HEK293 (cell line): ENCODE results near the gene POLR3A.

ENCODE experiments used
- CTCF ChIA-PET: fragments of 350-600 bp; formaldehyde crosslinking; extraction: SDS; loops from one replicate; lab custom pipeline; 2021; ENCODE audit warnings: antibody characterized with exemption; lab: Yijun Ruan, JAX
- POLR2A ChIA-PET: fragments of 300-600 bp; formaldehyde crosslinking; extraction: SDS; loops from one replicate; lab custom pipeline; 2020; ENCODE audit warnings: antibody characterized with exemption, inconsistent platforms; lab: Yijun Ruan, JAX
- H3K27ac ChIP-seq: fragments of 200-500 bp; sonication (Bioruptor generic); 2 replicates; pipeline ENCODE4 v1.5.1; 2014; ENCODE audit warnings: low read depth, low read length, control low read depth, inconsistent platforms; ENCODE audit errors: extremely low read depth
- H3K36me3 ChIP-seq, 2 experiments: fragments of 200-500 bp in 1 of 2; sonication (Bioruptor generic) in 1 of 2; 1 replicate in 1 of 2; 2 replicates in 1 of 2; pipeline ENCODE4 v1.5.1; 2014 to 2017; ENCODE audit warnings: inconsistent platforms in 2 of 2, low read length in 2 of 2; ENCODE audit not compliant: control insufficient read depth in 2 of 2, insufficient read depth in 1 of 2
- H3K4me1 ChIP-seq: fragments of 200-500 bp; sonication (Bioruptor generic); 2 replicates; pipeline ENCODE4 v1.5.1; 2014; ENCODE audit warnings: mild to moderate bottlenecking, low read length, inconsistent platforms; ENCODE audit not compliant: control insufficient read depth, insufficient read depth
- H3K4me3 ChIP-seq: 2 replicates; pipeline ENCODE4 v1.5.1; 2011; ENCODE audit warnings: low read depth, mild to moderate bottlenecking, control low read depth, low read length, moderate library complexity
- H3K9me3 ChIP-seq: fragments of 200-500 bp; sonication (Bioruptor generic); 2 replicates; pipeline ENCODE4 v1.5.1; 2014; ENCODE audit warnings: low read depth, low read length, inconsistent platforms; ENCODE audit not compliant: control insufficient read depth, insufficient read depth
- BCL11A ChIP-seq: fragments of 450-650 bp; formaldehyde crosslinking; IDR thresholded peaks from 2 replicates; pipeline ENCODE4 v1.5.1; 2016; ENCODE audit warnings: low read depth, missing biosample characterization, missing genetic modification characterization
- GLIS1 ChIP-seq: fragments of 450-650 bp; formaldehyde crosslinking; IDR thresholded peaks from 2 replicates; pipeline ENCODE4 v1.5.1; 2016; ENCODE audit warnings: missing biosample characterization, missing genetic modification characterization
- KLF8 ChIP-seq: fragments of 450-650 bp; formaldehyde crosslinking; IDR thresholded peaks from 2 replicates; pipeline ENCODE4 v1.5.1; 2016; ENCODE audit warnings: missing biosample characterization, missing genetic modification characterization
- MYNN ChIP-seq: fragments of 450-650 bp; formaldehyde crosslinking; IDR thresholded peaks from 2 replicates; pipeline ENCODE4 v1.5.1; 2016; ENCODE audit warnings: missing biosample characterization, missing genetic modification characterization, borderline replicate concordance
- SP7 ChIP-seq: fragments of 450-650 bp; formaldehyde crosslinking; IDR thresholded peaks from 2 replicates; pipeline ENCODE4 v1.5.1; 2016; ENCODE audit warnings: missing biosample characterization, missing genetic modification characterization
- ZBTB1 ChIP-seq: fragments of 450-650 bp; formaldehyde crosslinking; IDR thresholded peaks from 2 replicates; pipeline ENCODE4 v1.5.1; 2016; ENCODE audit warnings: missing biosample characterization, missing genetic modification characterization
- ZBTB20 ChIP-seq: fragments of 450-650 bp; formaldehyde crosslinking; IDR thresholded peaks from 2 replicates; pipeline ENCODE4 v1.5.1; 2016; ENCODE audit warnings: missing biosample characterization, missing genetic modification characterization
- ZNF112 ChIP-seq: fragments of 450-650 bp; formaldehyde crosslinking; IDR thresholded peaks from 2 replicates; pipeline ENCODE4 v1.5.0; 2017; ENCODE audit warnings: missing biosample characterization, missing genetic modification characterization
- ZNF169 ChIP-seq: fragments of 450-650 bp; formaldehyde crosslinking; IDR thresholded peaks from 2 replicates; pipeline ENCODE4 v1.5.1; 2016; ENCODE audit warnings: missing biosample characterization, missing genetic modification characterization
- ZNF223 ChIP-seq: fragments of 450-650 bp; formaldehyde crosslinking; IDR thresholded peaks from 2 replicates; pipeline ENCODE4 v1.5.1; 2016; ENCODE audit warnings: missing biosample characterization, missing genetic modification characterization
- ZNF23 ChIP-seq: fragments of 450-650 bp; formaldehyde crosslinking; IDR thresholded peaks from 2 replicates; pipeline ENCODE4 v1.5.1; 2016; ENCODE audit warnings: missing biosample characterization, missing genetic modification characterization, borderline replicate concordance
- ZNF239 ChIP-seq: fragments of 450-650 bp; formaldehyde crosslinking; IDR thresholded peaks from 2 replicates; pipeline ENCODE4 v1.5.1; 2016; ENCODE audit warnings: missing biosample characterization, missing genetic modification characterization
- ZNF302 ChIP-seq: fragments of 450-650 bp; formaldehyde crosslinking; IDR thresholded peaks from 2 replicates; pipeline ENCODE4 v1.5.1; 2016; ENCODE audit warnings: missing biosample characterization, missing genetic modification characterization, low read depth
- ZNF391 ChIP-seq: fragments of 450-650 bp; formaldehyde crosslinking; IDR thresholded peaks from 2 replicates; pipeline ENCODE4 v1.5.1; 2016; ENCODE audit warnings: low read depth, missing biosample characterization, missing genetic modification characterization, borderline replicate concordance
- ZNF501 ChIP-seq: fragments of 450-650 bp; formaldehyde crosslinking; IDR thresholded peaks from 2 replicates; pipeline ENCODE4 v1.5.1; 2016; ENCODE audit warnings: missing biosample characterization, missing genetic modification characterization
- ZNF555 ChIP-seq: fragments of 450-650 bp; formaldehyde crosslinking; conservative IDR thresholded peaks from 2 replicates; pipeline ENCODE4 v1.5.1; 2017; ENCODE audit warnings: missing biosample characterization, mild to moderate bottlenecking, missing genetic modification characterization, inconsistent platforms
- ZNF610 ChIP-seq: fragments of 450-650 bp; formaldehyde crosslinking; IDR thresholded peaks from 2 replicates; pipeline ENCODE4 v1.5.1; 2016; ENCODE audit warnings: missing biosample characterization, missing genetic modification characterization, borderline replicate concordance
- TF ChIP-seq, protein P1 (sequence below): fragments of 450-650 bp; formaldehyde crosslinking; IDR thresholded peaks from 2 replicates; pipeline ENCODE4 v1.5.1; 2016; ENCODE audit warnings: missing biosample characterization, missing genetic modification characterization
- TF ChIP-seq, protein P2 (sequence below): fragments of 450-650 bp; formaldehyde crosslinking; IDR thresholded peaks from 2 replicates; pipeline ENCODE4 v1.5.1; 2017; ENCODE audit warnings: missing biosample characterization, missing genetic modification characterization
- TF ChIP-seq, protein P3 (sequence below): fragments of 450-650 bp; formaldehyde crosslinking; IDR thresholded peaks from 2 replicates; pipeline ENCODE4 v1.5.1; 2016; ENCODE audit warnings: missing biosample characterization, missing genetic modification characterization
- TF ChIP-seq, protein P4 (sequence below): sonication (generic); formaldehyde crosslinking; IDR thresholded peaks from 2 replicates; pipeline ENCODE4 v1.8.1; 2022; ENCODE audit warnings: mild to moderate bottlenecking, moderate library complexity, missing genetic modification reagents
- TF ChIP-seq, protein P5 (sequence below): fragments of 450-650 bp; formaldehyde crosslinking; IDR thresholded peaks from 2 replicates; pipeline ENCODE4 v1.5.1; 2017; ENCODE audit warnings: missing biosample characterization, missing genetic modification characterization

Gene POLR3A

DNA sequence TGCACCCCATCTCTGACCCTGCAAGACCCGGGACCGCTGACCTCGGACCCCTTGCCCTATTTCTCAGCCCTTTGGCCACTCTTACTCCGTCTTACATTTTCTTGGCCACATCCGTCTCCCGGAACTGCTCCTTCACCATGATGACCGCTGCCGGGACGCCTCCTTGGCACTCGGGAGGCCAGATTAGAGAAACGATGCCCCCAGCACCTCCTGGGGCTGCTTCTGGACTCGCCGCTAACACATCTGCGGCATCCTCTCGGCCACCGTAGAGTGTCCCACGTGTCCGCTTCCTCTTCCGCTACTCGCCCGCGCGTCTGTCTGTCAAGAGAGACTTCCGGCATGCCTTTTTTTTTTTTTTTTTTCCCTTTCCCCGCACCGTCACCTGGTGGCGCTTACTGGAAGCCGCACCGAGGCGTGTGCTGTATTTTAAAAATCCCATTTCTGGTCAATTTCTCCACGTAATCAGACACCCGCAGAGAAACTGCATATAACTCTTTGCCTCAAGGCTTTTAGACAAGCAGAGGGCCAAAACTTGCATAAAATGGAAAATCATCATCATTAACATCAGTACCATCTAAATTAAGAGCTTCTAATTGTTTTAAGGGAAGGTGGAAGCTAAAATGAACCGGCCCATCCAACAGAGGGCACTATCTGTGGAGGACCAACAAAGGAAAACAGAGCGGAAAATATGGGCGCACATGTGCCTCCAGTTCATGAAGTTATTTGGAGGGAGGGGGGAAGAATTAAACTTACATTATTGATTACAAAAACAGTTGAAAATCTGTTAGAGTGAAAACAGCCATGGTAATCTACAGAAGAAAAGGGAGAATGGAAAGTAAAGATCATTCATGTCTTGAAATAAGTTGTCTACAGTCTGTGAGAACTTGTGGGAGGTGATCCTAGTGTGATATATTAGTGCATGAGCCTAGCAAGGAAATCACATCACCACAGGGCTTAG, at the start of gene POLR3A:
POLR3A (minus strand) TSS at position 247 of the 958 bp plus-strand sequence; CDS start at position 139, 108 bp downstream.
- H3K4me1 ChIP-seq: no peaks in the 10 kb centered on the region
- ChIA-PET POLR2A (interaction anchor here (0.6 to 0.8 kb wide), 6 partner anchors 13 to 1468 kb away, joined by 3 to 8 read pairs (median 4); no protein-coding TSS in a partner anchor), CTCF (interaction anchor here (0.6 to 1.4 kb wide), 10 partner anchors 10 to 1127 kb away, joined by 3 to 8 read pairs (median 3); no protein-coding TSS in a partner anchor)
- peak within 1 kb of the TSS; percentile 92 for H3K4me3 ChIP-seq
- peaks cover 9 to 36% of the 10 kb centered on the region in 2 experiments for H3K36me3 ChIP-seq
- H3K27ac ChIP-seq: peak within 1 kb of the TSS; percentile 48
- H3K9me3 ChIP-seq: no peaks in the 10 kb centered on the region
- TF ChIP-seq, protein P1, sequence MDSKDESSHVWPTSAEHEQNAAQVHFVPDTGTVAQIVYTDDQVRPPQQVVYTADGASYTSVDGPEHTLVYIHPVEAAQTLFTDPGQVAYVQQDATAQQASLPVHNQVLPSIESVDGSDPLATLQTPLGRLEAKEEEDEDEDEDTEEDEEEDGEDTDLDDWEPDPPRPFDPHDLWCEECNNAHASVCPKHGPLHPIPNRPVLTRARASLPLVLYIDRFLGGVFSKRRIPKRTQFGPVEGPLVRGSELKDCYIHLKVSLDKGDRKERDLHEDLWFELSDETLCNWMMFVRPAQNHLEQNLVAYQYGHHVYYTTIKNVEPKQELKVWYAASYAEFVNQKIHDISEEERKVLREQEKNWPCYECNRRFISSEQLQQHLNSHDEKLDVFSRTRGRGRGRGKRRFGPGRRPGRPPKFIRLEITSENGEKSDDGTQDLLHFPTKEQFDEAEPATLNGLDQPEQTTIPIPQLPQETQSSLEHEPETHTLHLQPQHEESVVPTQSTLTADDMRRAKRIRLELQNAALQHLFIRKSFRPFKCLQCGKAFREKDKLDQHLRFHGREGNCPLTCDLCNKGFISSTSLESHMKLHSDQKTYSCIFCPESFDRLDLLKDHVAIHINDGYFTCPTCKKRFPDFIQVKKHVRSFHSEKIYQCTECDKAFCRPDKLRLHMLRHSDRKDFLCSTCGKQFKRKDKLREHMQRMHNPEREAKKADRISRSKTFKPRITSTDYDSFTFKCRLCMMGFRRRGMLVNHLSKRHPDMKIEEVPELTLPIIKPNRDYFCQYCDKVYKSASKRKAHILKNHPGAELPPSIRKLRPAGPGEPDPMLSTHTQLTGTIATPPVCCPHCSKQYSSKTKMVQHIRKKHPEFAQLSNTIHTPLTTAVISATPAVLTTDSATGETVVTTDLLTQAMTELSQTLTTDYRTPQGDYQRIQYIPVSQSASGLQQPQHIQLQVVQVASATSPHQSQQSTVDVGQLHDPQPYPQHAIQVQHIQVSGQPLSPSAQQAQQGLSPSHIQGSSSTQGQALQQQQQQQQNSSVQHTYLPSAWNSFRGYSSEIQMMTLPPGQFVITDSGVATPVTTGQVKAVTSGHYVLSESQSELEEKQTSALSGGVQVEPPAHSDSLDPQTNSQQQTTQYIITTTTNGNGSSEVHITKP (tag by site-specific recombination): peak; percentile 83
- peak; percentile 24; the same call in 1 of the 2 replicates for TF ChIP-seq ZNF501 (tag by site-specific recombination)
- no peak for TF ChIP-seq ZNF23 (tag by site-specific recombination)
- no peak for TF ChIP-seq ZNF302 (tag by site-specific recombination)
- no peak for TF ChIP-seq ZNF223
- TF ChIP-seq, protein P2, sequence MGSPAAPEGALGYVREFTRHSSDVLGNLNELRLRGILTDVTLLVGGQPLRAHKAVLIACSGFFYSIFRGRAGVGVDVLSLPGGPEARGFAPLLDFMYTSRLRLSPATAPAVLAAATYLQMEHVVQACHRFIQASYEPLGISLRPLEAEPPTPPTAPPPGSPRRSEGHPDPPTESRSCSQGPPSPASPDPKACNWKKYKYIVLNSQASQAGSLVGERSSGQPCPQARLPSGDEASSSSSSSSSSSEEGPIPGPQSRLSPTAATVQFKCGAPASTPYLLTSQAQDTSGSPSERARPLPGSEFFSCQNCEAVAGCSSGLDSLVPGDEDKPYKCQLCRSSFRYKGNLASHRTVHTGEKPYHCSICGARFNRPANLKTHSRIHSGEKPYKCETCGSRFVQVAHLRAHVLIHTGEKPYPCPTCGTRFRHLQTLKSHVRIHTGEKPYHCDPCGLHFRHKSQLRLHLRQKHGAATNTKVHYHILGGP (tag by site-specific recombination): no peak
- TF ChIP-seq ZNF555 (tag by site-specific recombination): no peak
- peak; percentile 14; the same call in 1 of the 2 replicates for TF ChIP-seq ZBTB20 (tag by site-specific recombination)
- TF ChIP-seq ZNF169 (tag by site-specific recombination): no peak
- no peak for TF ChIP-seq ZNF610 (tag by site-specific recombination)
- TF ChIP-seq, protein P3, sequence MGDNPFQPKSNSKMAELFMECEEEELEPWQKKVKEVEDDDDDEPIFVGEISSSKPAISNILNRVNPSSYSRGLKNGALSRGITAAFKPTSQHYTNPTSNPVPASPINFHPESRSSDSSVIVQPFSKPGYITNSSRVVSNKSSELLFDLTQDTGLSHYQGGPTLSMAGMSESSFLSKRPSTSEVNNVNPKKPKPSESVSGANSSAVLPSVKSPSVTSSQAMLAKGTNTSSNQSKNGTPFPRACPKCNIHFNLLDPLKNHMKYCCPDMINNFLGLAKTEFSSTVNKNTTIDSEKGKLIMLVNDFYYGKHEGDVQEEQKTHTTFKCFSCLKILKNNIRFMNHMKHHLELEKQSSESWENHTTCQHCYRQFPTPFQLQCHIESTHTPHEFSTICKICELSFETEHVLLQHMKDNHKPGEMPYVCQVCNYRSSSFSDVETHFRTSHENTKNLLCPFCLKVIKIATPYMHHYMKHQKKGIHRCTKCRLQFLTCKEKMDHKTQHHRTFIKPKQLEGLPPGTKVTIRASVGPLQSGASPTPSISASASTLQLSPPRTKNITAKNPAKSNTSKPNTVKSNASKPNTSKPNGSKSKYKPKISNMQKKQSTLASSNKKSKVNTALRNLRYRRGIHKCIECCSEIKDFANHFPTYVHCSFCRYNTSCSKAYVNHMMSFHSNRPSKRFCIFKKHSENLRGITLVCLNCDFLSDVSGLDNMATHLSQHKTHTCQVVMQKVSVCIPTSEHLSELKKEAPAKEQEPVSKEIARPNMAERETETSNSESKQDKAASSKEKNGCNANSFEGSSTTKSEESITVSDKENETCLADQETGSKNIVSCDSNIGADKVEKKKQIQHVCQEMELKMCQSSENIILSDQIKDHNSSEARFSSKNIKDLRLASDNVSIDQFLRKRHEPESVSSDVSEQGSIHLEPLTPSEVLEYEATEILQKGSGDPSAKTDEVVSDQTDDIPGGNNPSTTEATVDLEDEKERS (tag by site-specific recombination): no peak; the same call in 1 of the 2 replicates
- TF ChIP-seq, protein P4, sequence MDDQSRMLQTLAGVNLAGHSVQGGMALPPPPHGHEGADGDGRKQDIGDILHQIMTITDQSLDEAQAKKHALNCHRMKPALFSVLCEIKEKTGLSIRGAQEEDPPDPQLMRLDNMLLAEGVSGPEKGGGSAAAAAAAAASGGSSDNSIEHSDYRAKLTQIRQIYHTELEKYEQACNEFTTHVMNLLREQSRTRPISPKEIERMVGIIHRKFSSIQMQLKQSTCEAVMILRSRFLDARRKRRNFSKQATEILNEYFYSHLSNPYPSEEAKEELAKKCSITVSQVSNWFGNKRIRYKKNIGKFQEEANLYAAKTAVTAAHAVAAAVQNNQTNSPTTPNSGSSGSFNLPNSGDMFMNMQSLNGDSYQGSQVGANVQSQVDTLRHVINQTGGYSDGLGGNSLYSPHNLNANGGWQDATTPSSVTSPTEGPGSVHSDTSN: 0 out of 2 replicates have a peak, but pooled peaks have one; percentile 53
- TF ChIP-seq KLF8 (tag by site-specific recombination): peak; percentile 74
- TF ChIP-seq ZBTB1 (tag by site-specific recombination): peak; percentile 64; the same call in 1 of the 2 replicates
- TF ChIP-seq BCL11A (tag by site-specific recombination): peak; percentile 89; the same call in 1 of the 2 replicates
- peak; percentile 61 for TF ChIP-seq GLIS1
- no peak for TF ChIP-seq MYNN
- no peak for TF ChIP-seq ZNF112 (tag by site-specific recombination)
- no peak for TF ChIP-seq ZNF239 (tag by site-specific recombination)
- TF ChIP-seq SP7 (tag by site-specific recombination): peak; percentile 79
- TF ChIP-seq, protein P5, sequence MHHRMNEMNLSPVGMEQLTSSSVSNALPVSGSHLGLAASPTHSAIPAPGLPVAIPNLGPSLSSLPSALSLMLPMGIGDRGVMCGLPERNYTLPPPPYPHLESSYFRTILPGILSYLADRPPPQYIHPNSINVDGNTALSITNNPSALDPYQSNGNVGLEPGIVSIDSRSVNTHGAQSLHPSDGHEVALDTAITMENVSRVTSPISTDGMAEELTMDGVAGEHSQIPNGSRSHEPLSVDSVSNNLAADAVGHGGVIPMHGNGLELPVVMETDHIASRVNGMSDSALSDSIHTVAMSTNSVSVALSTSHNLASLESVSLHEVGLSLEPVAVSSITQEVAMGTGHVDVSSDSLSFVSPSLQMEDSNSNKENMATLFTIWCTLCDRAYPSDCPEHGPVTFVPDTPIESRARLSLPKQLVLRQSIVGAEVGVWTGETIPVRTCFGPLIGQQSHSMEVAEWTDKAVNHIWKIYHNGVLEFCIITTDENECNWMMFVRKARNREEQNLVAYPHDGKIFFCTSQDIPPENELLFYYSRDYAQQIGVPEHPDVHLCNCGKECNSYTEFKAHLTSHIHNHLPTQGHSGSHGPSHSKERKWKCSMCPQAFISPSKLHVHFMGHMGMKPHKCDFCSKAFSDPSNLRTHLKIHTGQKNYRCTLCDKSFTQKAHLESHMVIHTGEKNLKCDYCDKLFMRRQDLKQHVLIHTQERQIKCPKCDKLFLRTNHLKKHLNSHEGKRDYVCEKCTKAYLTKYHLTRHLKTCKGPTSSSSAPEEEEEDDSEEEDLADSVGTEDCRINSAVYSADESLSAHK (tag by site-specific recombination): no peak
- peak; percentile 66; the same call in 1 of the 2 replicates for TF ChIP-seq ZNF391
